Activated T-cell treated with anti-CD3 and anti-CD28 coated beads, Interleukin-2, amount 50 U/mL, for 72 hours (primary cell): Measurements from ENCODE around the gene FAM98A. TPM values are rescaled to one million over a fixed set of nuclear protein-coding genes. Genes with fewer than 3 reads are reported as not detected.

Experiments
- ATAC-seq, 2 donors: fragments of 150-1000 bp; cut with Tn5 transposase; replicated peaks in 1 of 2; 2 replicates each; pipeline ENCODE4 v1.10.0; 2021; ENCODE audit warnings: moderate library complexity in 2 of 2, mild to moderate bottlenecking in 1 of 2
- DNase-seq, 2 donors: peaks; one replicate each; pipeline ENCODE4 v3.0.0; 2021 to 2022; ENCODE audit warnings: mixed read lengths in 1 of 2
- H3K27ac Mint-ChIP-seq: one replicate; pipeline ENCODE4 v1.8.0; 2022; ENCODE audit warnings: mild to moderate bottlenecking, moderate library complexity, mixed read lengths
- H3K27me3 Mint-ChIP-seq: one replicate; pipeline ENCODE4 v1.8.0; 2022; ENCODE audit warnings: low read depth, mixed read lengths
- H3K36me3 Mint-ChIP-seq, 2 donors: one replicate each; pipeline ENCODE4 v1.8.0; 2022; ENCODE audit warnings: mixed read lengths in 2 of 2, mild to moderate bottlenecking in 1 of 2; ENCODE audit not compliant: insufficient read depth in 2 of 2
- H3K4me1 Mint-ChIP-seq: one replicate; pipeline ENCODE4 v1.8.0; 2022; ENCODE audit warnings: low read depth, mixed read lengths
- H3K4me3 Mint-ChIP-seq, 2 donors: one replicate each; pipeline ENCODE4 v1.8.0; 2022; ENCODE audit warnings: mild to moderate bottlenecking in 2 of 2, mixed read lengths in 2 of 2, moderate library complexity in 2 of 2
- H3K9me3 Mint-ChIP-seq, 2 donors: one replicate each; pipeline ENCODE4 v1.8.0; 2022; ENCODE audit warnings: mixed read lengths in 2 of 2
- total RNA-seq, 2 donors: library from RNA; stranded (reverse); gene quantifications; one replicate each; pipeline ENCODE4 v1.2.3, GENCODE V29; 2022

The FAM98A gene
- total RNA-seq, 2 donors from 2014 or later: 20.7 to 21.6 TPM

- H3K36me3 Mint-ChIP-seq: no peaks in the 10 kb centered on the region
- ATAC-seq: no peak
- no peak overlapping the region for H3K27ac Mint-ChIP-seq
- H3K4me3 Mint-ChIP-seq: no peak overlapping the region
- no peaks in the 10 kb centered on the region for H3K9me3 Mint-ChIP-seq
- DNase-seq: no peak
- no peaks in the 10 kb centered on the region for H3K4me1 Mint-ChIP-seq
- H3K27me3 Mint-ChIP-seq: no peaks in the 10 kb centered on the region
Observed at GRCh38 chr2:33541243-33541642, 57.9 kb downstream of the FAM98A start.

- H3K27ac Mint-ChIP-seq: no peak overlapping the region
- no peaks in the 10 kb centered on the region for H3K27me3 Mint-ChIP-seq
- H3K9me3 Mint-ChIP-seq: no peaks in the 10 kb centered on the region
- no peak overlapping the region for H3K4me3 Mint-ChIP-seq
- no peak for DNase-seq
- ATAC-seq: no peak
- no peaks in the 10 kb centered on the region for H3K36me3 Mint-ChIP-seq
- H3K4me1 Mint-ChIP-seq: no peaks in the 10 kb centered on the region
Observed at GRCh38 chr2:33535421-33535820, 63.7 kb downstream of the FAM98A start.

Other genes with a start within 250 kb of the FAM98A start
- 1 to 10 TPM; 3.1 to 3.8 TPM for gene RASGRP3, start 122.7 kb downstream of the FAM98A start, total RNA-seq